ENCODE data around the gene HK1. TPM values are rescaled to one million over a fixed set of nuclear protein-coding genes. Genes with fewer than 3 reads are reported as not detected.
A peak's percentile ranks its signal among the peaks of the same experiment; 100 is the strongest.

Gene HK1
- total RNA-seq, 2 donors from 2014 or later, result 186 to 228 TPM

DNA sequence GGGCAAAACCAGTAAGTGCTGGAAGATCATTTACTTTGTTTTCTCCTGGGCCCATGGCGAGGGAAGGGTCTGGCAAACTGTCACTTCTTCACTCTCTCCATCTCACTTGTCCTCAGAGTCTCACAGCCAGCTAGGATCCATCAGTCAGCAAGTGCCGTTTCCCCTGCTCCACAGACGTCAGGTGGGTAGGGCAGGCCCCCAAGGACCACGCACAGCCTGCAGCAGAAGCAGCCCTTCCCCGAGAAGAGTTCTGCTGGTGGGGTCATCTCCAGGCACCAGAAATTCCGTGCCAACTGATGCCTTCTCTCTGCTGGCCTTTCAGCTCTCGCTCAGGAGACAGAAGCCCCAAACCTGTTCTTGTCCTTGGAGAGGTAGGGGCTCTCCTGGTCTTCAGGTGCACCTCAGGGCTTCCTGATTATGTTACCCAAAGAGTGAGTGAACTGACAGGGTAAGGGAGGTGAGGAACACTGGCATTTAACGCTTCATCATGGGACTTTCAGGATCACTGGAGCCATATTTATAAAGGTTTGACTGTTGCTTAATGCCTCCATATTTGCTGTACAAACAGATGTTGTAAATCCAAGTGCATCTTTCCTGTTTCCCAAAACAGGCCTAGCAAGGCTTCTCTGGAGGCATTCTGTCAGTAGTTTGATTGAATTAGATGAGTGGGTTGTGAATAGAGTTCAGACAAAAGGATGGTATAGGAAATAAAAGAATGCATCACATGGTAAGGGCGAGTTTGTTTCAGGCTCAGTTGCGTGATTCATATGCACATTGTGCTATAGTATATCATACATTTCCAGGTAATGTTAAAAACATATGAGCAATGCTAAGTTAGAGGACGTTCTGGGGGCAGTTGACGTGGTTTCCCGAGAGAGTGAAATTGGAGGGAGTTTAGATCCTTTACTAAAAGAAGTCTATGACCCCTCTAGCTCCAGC is 159.3 kb downstream of the HK1 start:
- H3K36me3 ChIP-seq, result no peaks in the 10 kb centered on the region
- no peak for DNase-seq (ENCODE audit: low spot score)
- no peak overlapping the region for H3K4me3 ChIP-seq
- no peaks in the 10 kb centered on the region for H3K9me3 ChIP-seq
- TF ChIP-seq, protein P1, sequence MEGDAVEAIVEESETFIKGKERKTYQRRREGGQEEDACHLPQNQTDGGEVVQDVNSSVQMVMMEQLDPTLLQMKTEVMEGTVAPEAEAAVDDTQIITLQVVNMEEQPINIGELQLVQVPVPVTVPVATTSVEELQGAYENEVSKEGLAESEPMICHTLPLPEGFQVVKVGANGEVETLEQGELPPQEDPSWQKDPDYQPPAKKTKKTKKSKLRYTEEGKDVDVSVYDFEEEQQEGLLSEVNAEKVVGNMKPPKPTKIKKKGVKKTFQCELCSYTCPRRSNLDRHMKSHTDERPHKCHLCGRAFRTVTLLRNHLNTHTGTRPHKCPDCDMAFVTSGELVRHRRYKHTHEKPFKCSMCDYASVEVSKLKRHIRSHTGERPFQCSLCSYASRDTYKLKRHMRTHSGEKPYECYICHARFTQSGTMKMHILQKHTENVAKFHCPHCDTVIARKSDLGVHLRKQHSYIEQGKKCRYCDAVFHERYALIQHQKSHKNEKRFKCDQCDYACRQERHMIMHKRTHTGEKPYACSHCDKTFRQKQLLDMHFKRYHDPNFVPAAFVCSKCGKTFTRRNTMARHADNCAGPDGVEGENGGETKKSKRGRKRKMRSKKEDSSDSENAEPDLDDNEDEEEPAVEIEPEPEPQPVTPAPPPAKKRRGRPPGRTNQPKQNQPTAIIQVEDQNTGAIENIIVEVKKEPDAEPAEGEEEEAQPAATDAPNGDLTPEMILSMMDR (IDR thresholded peaks at IDR 0.05), result no peak
- H3K27ac ChIP-seq, result peak overlapping the region in 1 of 2 donors; percentile 10
- no peaks in the 10 kb centered on the region for H3K27me3 ChIP-seq
- peaks cover 0 to 21% of the 10 kb centered on the region in 2 donors for H3K4me1 ChIP-seq

DNA sequence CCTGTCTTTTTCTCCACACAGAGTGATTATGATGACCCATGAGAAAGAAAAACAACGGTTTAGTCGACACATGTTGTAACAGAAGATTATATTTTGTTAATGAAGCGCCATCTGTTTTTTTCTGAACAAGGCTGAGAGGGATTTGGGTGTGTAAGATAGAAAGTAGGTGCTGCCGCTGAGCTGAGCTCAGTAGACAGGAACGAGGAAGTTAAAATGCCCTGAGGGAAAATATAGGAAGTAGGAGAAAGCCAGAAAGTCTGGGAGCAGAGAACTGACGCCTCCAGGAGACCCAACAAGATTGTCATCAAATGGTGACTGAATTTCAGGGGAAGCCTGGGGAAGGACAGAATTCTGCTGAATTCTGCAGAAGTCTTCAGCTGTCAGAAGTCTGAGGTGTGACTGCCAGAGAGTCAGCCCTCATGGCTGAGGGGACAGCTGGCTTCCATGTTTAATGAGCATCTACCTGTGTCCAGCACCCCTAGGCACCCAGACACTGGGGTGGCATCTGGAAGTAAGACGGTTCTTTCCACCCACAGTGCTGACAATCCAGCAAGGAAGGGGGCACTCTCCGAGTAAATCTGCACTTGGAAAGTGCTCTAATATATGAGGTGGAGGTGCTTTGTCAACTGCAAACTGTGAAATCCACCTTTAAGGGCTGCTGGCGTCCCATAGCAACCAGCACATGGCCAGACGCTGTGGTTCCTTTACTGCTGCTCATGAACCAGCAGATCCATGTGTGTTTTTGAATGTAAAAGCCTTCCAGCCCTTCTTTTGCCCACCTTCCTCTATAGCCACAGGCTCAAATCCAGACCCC is 160.4 kb downstream of the HK1 start:
- peak overlapping the region; percentile 10 to 36 for H3K27ac ChIP-seq
- H3K4me1 ChIP-seq, result peaks cover 0 to 21% of the 10 kb centered on the region in 2 donors
- no peak for DNase-seq (ENCODE audit: low spot score)
- H3K9me3 ChIP-seq, result no peaks in the 10 kb centered on the region
- TF ChIP-seq, protein P1 (IDR thresholded peaks at IDR 0.05), result no peak
- H3K4me3 ChIP-seq, result no peak overlapping the region
- no peaks in the 10 kb centered on the region for H3K36me3 ChIP-seq
- H3K27me3 ChIP-seq, result no peaks in the 10 kb centered on the region

DNA sequence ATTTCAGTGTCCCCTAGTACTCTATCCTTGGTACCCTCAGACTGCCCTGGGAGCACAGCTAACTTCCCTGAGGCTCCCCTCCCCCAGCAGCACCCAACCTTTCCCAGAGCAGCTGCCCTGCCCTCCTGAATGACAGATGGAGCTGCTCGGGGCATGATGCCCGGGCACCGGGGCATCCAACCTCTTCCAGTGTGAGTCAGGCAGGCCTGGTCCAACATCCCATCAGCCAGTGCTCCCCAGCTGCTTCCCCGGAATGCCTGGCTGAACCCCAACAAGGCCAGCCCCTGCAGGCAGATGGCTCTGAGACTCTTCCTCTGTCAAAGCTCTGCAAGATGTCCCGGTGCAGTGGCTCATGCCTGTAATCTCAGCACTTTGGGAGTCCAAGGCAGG is 161.0 kb downstream of the HK1 start:
- Histone ChIP-seq H3K36me3 (no peaks in the 10 kb centered on the region), H3K9me3 (no peaks in the 10 kb centered on the region), H3K4me3 (no peak overlapping the region), H3K27me3 (no peaks in the 10 kb centered on the region), H3K4me1 (peaks cover 0 to 21% of the 10 kb centered on the region in 2 donors), H3K27ac (no peak overlapping the region)
- TF ChIP-seq, protein P1 (IDR thresholded peaks at IDR 0.05), result no peak
- DNase-seq (ENCODE audit: low spot score), result no peak

DNA sequence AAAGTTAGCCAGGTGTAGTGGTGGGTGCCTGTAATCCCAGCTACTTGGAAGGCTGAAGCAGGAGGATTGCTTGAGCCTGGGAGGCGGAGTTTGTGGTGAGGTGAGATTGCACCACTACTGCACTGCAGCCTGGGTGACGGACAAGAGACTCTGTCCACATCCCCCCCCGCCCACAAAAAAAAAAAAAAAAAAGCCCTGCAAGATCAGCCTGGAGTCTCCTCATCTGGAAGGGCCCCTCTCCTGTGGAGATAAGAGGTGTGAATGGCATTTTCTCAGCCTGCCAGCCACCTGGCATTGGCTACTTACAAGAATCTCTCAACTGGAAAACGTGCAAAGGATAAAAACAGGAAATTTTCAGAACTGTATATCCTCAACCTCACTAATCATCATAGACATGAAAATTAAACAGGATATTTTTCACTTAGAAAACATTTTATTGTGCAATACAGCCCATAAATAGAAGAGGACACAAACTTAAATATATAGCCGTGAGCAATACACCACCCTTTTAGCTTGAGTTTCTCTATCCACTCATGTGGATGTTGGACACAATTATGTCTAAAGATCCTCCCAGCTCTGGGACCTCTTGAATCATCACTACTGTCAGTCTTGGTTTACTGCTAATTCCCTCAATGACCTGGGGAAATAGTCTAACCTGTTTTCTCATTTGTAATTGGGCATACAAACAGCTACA is 161.7 kb downstream of the HK1 start:
- TF ChIP-seq, protein P1 (IDR thresholded peaks at IDR 0.05), result no peak
- H3K27ac ChIP-seq, result no peak overlapping the region

DNA sequence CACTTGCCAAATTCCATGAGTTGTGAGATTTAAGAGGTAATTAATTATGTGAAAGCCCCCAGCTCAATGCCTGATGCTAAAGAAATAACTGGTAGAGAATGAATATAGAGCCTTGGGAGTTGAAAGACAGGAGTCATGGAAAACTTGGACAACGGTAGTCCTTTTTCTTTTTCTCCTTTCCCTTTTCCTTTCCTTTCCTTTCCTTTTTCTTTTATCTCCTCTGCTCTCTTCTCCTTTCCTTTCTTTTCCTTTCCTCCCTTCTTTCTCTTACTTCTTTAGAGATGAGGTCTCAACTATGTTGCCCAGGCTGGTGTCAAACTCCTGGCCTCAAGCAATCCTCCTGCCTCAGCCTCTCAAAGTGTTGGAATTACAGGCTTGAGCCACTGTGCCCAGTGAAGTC is 165.1 kb downstream of the HK1 start:
- Histone ChIP-seq H3K9me3 (no peaks in the 10 kb centered on the region), H3K27me3 (no peaks in the 10 kb centered on the region), H3K27ac (no peak overlapping the region), H3K36me3 (no peaks in the 10 kb centered on the region), H3K4me3 (no peak overlapping the region), H3K4me1 (peaks cover 0 to 16% of the 10 kb centered on the region in 2 donors)
- TF ChIP-seq, protein P1 (IDR thresholded peaks at IDR 0.05), result no peak
- DNase-seq (ENCODE audit: low spot score), result no peak

More for the DNA sequence above, 161.7 kb downstream of the HK1 start:
- no peak for DNase-seq (ENCODE audit: low spot score)
- Histone ChIP-seq H3K4me3 (no peak overlapping the region), H3K4me1 (peaks cover 0 to 21% of the 10 kb centered on the region in 2 donors), H3K27me3 (no peaks in the 10 kb centered on the region), H3K36me3 (no peaks in the 10 kb centered on the region), H3K9me3 (no peaks in the 10 kb centered on the region)
